ENCODE measurements around the gene USP10.

The USP10 gene, protein sequence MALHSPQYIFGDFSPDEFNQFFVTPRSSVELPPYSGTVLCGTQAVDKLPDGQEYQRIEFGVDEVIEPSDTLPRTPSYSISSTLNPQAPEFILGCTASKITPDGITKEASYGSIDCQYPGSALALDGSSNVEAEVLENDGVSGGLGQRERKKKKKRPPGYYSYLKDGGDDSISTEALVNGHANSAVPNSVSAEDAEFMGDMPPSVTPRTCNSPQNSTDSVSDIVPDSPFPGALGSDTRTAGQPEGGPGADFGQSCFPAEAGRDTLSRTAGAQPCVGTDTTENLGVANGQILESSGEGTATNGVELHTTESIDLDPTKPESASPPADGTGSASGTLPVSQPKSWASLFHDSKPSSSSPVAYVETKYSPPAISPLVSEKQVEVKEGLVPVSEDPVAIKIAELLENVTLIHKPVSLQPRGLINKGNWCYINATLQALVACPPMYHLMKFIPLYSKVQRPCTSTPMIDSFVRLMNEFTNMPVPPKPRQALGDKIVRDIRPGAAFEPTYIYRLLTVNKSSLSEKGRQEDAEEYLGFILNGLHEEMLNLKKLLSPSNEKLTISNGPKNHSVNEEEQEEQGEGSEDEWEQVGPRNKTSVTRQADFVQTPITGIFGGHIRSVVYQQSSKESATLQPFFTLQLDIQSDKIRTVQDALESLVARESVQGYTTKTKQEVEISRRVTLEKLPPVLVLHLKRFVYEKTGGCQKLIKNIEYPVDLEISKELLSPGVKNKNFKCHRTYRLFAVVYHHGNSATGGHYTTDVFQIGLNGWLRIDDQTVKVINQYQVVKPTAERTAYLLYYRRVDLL

GRCh38 chr16:84699712-84700445, at the start of gene USP10:
TSS of gene USP10 (plus strand) at chr16:84700000. CDS start at chr16:84700091, 91 bp downstream.
- peak; percentile 59 to 78 (median 63) for DNase-seq

DNA sequence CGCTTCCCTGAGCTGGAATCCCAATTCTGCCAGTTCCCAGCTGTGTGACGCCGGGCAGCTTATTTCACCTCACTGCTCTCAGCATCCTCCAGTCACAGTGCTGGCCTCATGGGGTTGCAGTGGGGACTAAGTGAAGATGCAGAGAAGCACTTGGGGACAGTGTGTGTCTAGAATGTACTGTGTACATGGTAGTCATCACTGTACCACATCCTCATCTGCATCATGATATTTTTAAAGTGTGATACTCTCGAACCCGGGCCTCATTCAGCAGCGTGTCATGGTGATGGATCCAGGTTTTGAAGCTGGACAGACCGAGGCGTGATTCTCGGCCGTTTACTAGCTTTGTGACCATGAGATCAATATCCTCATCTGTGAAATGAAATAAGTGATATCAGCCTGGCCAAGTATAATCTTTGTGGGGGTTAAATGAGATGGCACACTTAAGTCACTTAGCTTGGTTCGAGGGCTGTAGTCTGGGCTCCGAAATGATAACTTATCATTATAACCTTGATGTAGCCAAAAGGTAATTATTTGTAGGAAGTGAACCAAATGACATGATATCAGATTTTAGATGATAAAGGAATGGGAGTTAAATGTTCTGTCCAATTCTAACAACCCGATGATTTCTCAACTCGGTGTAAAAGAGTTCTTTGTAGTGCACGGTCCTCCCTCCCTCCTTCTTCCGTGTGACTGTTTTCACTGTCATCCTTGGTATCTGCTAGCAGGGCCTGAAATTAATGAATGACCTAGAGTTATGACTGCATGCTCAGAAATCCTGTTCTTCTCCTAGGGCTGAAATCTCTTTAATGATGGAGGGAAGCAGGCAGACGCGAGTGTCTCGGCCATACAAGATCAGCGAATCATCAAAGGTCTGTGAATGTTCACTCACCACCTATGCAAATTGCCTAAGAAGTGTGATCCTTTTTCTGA, 49.5 kb upstream of the USP10 start:
- no peak for DNase-seq

DNA sequence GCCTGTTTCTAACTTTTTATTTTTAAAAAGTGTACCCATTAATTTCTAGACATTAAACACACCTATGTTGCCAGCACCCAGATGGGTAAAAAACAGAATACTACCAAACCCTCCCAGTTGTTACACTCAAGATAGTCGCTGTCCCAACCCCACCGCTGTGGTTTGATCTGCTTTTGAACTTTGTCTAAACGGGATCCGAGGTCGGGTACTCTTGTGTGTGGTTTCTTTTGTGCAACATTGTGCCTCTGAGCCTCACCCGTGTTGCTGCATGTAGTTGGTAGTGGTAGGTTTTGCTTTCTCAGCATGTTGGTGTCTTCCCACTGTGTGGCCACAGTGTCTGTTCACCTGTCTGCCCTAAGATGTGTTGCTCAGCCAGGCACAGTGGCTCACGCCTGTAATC, 47.2 kb upstream of the USP10 start:
- peak in 1 of 4 experiments; percentile 21 for DNase-seq

- DNase-seq: no peak
Measured at GRCh38 chr16:84654238-84654637, 45.6 kb upstream of the USP10 start.

DNA sequence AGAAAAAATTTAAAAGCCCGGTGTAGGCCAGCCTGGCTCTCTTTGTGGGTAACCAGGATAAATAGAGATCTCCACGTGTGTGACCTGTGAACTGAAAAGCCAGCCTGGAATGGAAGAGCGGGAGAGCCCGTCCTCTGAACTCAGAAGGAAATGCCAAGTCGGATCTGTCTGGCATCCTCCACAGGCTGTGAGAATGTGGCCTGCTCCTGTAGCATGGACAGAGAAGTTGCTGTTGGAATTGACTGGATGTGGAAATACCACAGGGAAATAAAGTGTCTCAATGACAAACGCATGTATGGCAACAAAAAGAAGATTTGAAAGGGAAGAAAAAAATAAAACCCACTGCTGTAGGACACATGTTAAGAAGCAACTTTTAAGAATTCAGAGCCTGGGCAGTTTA, 44.8 kb upstream of the USP10 start:
- DNase-seq: no peak

- DNase-seq: no peak
Measured at GRCh38 chr16:84656649-84657048, 43.2 kb upstream of the USP10 start.

DNA sequence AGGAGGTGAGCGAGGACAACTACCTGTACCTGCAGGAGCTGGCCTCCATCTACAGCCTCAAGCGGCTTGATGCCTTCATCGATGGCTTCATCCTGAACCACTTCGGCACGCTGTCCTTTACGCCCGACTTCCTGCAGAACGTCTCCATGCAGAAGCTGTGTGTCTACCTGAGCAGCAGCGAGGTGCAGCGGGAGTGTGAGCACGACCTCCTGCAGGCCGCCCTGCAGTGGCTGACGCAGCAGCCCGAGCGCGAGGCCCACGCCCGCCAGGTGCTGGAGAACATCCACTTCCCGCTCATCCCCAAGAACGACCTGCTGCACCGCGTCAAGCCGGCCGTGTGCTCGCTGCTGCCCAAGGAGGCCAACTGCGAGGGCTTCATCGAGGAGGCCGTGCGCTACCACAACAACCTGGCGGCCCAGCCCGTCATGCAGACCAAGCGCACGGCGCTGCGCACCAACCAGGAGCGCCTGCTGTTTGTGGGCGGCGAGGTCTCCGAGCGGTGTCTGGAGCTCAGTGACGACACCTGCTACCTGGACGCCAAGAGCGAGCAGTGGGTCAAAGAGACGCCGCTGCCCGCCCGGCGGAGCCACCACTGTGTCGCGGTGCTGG, 42.5 kb upstream of the USP10 start:
- DNase-seq: no peak

- no peak for DNase-seq
Measured at GRCh38 chr16:84658690-84659089, 41.1 kb upstream of the USP10 start.

DNA sequence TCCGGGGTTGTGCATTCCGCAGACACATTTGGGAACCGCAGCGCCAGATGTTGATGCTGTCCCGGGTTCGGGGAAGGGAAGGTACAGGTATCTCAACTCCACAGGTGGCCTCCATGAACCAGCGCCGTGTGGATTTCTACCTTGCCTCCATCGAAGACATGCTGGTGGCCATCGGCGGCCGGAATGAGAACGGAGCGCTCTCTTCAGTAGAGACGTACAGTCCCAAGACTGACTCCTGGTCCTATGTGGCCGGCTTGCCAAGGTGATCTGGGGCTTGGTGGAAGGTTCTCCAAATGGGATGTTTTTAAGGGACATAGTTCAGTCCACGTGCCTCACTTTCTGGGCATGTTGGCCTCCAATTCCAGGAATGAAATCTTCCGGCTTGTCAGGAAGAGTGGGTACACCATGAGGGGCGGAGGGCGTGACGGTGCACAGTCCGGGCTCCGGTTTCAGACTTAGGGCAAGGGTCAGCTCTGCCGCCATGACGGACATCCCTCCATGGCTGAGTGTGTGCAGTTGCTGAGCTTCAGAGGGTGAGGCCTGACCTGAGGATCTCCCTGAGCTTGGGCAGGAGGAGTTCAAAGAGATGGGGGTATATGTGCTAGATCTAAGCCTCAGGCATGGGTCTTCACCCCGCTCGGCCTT, 40.0 kb upstream of the USP10 start:
- no peak for DNase-seq

GRCh38 chr16:84660973-84661372, 38.8 kb upstream of the USP10 start:
- no peak for DNase-seq

GRCh38 chr16:84661418-84662060, 38.3 kb upstream of the USP10 start:
- no peak for DNase-seq

- DNase-seq: no peak
Measured at GRCh38 chr16:84662471-84662870, 37.3 kb upstream of the USP10 start.

GRCh38 chr16:84663433-84664101, 36.2 kb upstream of the USP10 start:
- DNase-seq: no peak

DNA sequence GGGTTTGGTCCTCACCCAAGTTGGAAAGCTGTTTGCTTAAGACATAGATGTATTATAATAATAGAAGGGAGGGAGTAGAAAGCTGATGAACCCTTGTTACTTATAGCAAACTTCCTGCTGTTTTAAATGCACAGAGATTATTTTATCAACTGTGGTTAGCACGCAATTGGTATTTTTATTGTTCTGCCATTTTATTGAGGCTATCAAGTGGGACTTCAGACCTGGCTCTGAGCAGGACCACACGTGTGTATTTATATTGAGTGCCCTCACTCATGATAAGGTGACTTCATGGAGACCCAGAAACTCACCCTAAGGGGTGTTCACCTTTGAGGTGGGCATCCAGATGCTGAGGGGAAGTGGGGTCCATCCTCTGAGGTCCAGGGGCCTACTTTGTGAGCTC, 34.4 kb upstream of the USP10 start:
- no peak for DNase-seq

DNA sequence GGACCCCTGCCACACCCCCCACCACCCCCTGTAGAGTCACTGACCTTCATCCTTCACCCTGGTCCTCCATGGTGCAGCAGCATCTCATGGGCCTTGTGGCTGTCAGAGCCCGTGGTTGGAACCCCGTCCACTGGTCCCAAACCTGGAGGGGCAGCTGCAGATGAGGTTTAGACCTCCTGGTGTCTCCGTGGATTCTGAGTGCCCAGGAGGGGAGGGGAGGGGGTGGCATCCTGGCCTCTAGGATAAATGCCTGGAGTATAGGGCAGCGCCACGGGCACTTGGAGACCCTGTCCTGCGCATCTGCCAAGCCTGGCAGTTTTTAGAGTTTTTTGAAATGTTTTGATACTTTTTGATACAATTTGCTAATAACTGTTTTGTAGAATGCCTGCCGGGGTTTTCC, 34.0 kb upstream of the USP10 start:
- no peak for DNase-seq

DNA sequence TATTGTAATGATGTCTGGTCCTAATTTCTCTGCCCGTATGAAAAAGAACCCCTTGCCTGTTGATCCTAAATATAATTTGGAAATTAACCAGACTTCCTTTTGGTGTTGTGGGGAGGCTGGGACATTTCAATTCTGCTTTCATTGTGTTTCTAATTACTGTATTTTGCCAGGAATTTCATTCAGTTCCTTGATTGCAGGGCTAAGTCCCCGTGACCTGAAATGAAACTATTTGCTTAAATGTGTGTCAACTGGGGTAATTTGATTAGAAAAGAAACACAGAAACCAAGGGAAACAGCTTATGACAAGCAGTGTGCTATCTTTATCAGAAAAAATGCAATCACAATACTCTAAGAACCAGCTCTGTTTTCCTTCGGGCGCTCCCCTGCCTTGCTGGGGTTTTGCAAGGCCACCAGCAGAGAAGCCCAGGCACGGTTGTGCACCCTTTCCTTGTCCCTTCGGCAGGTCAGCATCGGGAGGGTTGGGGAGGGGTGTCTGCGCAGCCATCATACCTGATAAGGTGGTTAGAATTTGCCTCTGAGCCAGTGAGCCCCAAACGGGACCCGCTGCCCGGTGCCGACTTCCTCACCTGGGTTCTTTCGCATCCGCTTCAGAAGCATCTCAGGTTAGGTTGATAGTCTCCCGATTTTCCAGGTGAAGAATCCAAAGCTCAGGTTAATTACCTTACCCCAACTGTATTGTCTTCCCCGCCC, 32.0 kb upstream of the USP10 start:
- no peak for DNase-seq

DNA sequence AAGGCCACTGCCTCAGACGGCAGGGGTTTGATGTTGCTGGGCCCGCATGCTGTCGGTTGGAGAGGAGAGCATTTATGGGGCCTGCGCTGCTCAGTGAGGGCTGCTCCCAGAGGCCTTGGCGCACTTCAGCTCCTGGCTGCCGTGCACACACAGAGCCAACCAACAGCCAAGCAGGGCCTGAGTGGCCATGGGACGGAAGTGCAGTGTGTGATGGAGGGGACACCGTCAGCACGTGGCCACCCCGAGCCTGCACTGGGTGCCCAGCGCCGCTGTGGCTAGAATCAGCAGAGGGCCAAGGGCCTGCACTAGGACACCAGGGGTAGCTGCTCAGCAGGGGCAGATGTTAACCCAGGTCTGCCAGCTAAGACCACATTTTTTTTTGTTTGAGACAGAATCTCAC, 29.7 kb upstream of the USP10 start:
- no peak for DNase-seq

- DNase-seq: peak; percentile 64 to 77 (median 76)
Measured at GRCh38 chr16:84672276-84673202, 27.3 kb upstream of the USP10 start.

GRCh38 chr16:84673203-84673535, 26.6 kb upstream of the USP10 start:
- DNase-seq: no peak

Measured in activated naive CD4-positive, alpha-beta T cell (primary cell).